CD14-positive monocyte (primary cell): ENCODE measurements around the gene SLC17A1. TPM values are rescaled to one million over a fixed set of nuclear protein-coding genes. Genes with fewer than 3 reads are reported as not detected.

Experiments
- DNase-seq, 3 donors: peaks; one replicate each; pipeline ENCODE4 v3.0.0-alpha.2; 2011 to 2022
- H2AFZ ChIP-seq: 2 replicates; pipeline ENCODE4 v1.6.0; 2012; ENCODE audit warnings: mild to moderate bottlenecking, low read depth, low read length, inconsistent platforms; ENCODE audit not compliant: insufficient read depth, poor library complexity, severe bottlenecking
- H3K27ac ChIP-seq, 2 donors: 1 replicate in 1 of 2; 2 replicates in 1 of 2; pipeline ENCODE4 v1.5.1; 2012 to 2013; ENCODE audit warnings: low read length in 2 of 2, control low read depth in 1 of 2, inconsistent platforms in 1 of 2, low read depth in 1 of 2, mild to moderate bottlenecking in 1 of 2
- H3K27me3 ChIP-seq, 2 donors: one replicate each; pipeline versions ENCODE4 v1.6.0 to v1.6.1; 2011 to 2013; ENCODE audit warnings: low read length in 2 of 2; ENCODE audit not compliant: control insufficient read depth in 2 of 2, insufficient read depth in 2 of 2
- H3K36me3 ChIP-seq, 2 donors: replicated peaks in 1 of 2; 1 replicate in 1 of 2; 2 replicates in 1 of 2; pipeline versions ENCODE4 v1.5.1 to v1.6.1; 2012 to 2013; ENCODE audit warnings: low read length in 2 of 2, control low read depth in 1 of 2, inconsistent platforms in 1 of 2, mild to moderate bottlenecking in 1 of 2; ENCODE audit not compliant: insufficient read depth in 2 of 2, control insufficient read depth in 1 of 2
- H3K4me1 ChIP-seq, 2 donors: 1 replicate in 1 of 2; 2 replicates in 1 of 2; pipeline versions ENCODE4 v1.5.1 to v1.6.1; 2012 to 2013; ENCODE audit warnings: low read length in 2 of 2, control low read depth in 1 of 2, inconsistent platforms in 1 of 2, mild to moderate bottlenecking in 1 of 2, moderate library complexity in 1 of 2; ENCODE audit not compliant: insufficient read depth in 2 of 2, control insufficient read depth in 1 of 2
- H3K4me2 ChIP-seq: replicated peaks from 2 replicates; pipeline ENCODE3; 2012; ENCODE audit warnings: low read length, moderate library complexity, mild to moderate bottlenecking; ENCODE audit not compliant: poor library complexity, severe bottlenecking; ENCODE audit errors: extremely low read depth
- H3K4me3 ChIP-seq, 3 experiments: fragments of 200-600 bp in 1 of 3; sonication (generic) in 1 of 3; replicated peaks in 1 of 3; 1 replicate in 2 of 3; 2 replicates in 1 of 3; pipeline ENCODE4 v1.5.1; 2011 to 2013; ENCODE audit warnings: low read length in 3 of 3, mild to moderate bottlenecking in 3 of 3, control low read depth in 2 of 3, low read depth in 2 of 3, inconsistent platforms in 1 of 3, moderate library complexity in 1 of 3
- H3K79me2 ChIP-seq: 2 replicates; pipeline ENCODE4 v1.6.0; 2012; ENCODE audit warnings: mild to moderate bottlenecking, control low read depth, inconsistent platforms, low read length, moderate library complexity; ENCODE audit not compliant: insufficient read depth
- H3K9ac ChIP-seq: 2 replicates; pipeline ENCODE4 v1.6.0; 2017; ENCODE audit warnings: low read length, mild to moderate bottlenecking; ENCODE audit not compliant: insufficient read depth, poor library complexity, severe bottlenecking
- H3K9me3 ChIP-seq, 2 donors: replicated peaks in 1 of 2; 1 replicate in 1 of 2; 2 replicates in 1 of 2; pipeline versions ENCODE4 v1.5.1 to v1.6.1; 2012 to 2013; ENCODE audit warnings: low read length in 2 of 2, control low read depth in 1 of 2; ENCODE audit not compliant: control insufficient read depth in 1 of 2, insufficient read depth in 1 of 2
- H4K20me1 ChIP-seq: 2 replicates; pipeline ENCODE4 v1.6.0; 2012; ENCODE audit warnings: mild to moderate bottlenecking, low read length, control low read depth, moderate library complexity; ENCODE audit not compliant: insufficient read depth
- H3K27ac Mint-ChIP-seq, 7 donors: one replicate each; pipeline ENCODE4 v1.8.0; 2020; ENCODE audit warnings: mild to moderate bottlenecking in 7 of 7, mixed read lengths in 7 of 7, moderate library complexity in 6 of 7, inconsistent platforms in 2 of 7
- H3K27me3 Mint-ChIP-seq, 3 donors: one replicate each; pipeline ENCODE4 v1.8.0; 2021 to 2022; ENCODE audit warnings: low read depth in 3 of 3, mild to moderate bottlenecking in 3 of 3, mixed read lengths in 3 of 3, moderate library complexity in 3 of 3, inconsistent platforms in 1 of 3
- H3K36me3 Mint-ChIP-seq, 2 donors: one replicate each; pipeline ENCODE4 v1.8.0; 2020; ENCODE audit warnings: mixed read lengths in 2 of 2, inconsistent platforms in 1 of 2, mild to moderate bottlenecking in 1 of 2
- H3K4me1 Mint-ChIP-seq: one replicate; pipeline ENCODE4 v1.8.0; 2020; ENCODE audit warnings: mild to moderate bottlenecking, mixed read lengths
- H3K4me3 Mint-ChIP-seq, 2 donors: one replicate each; pipeline ENCODE4 v1.8.0; 2020; ENCODE audit warnings: mild to moderate bottlenecking in 2 of 2, mixed read lengths in 2 of 2, moderate library complexity in 1 of 2
- H3K9me3 Mint-ChIP-seq, 7 donors: one replicate each; pipeline ENCODE4 v1.8.0; 2020 to 2022; ENCODE audit warnings: mixed read lengths in 7 of 7, mild to moderate bottlenecking in 6 of 7, moderate library complexity in 6 of 7, inconsistent platforms in 2 of 7
- CTCF ChIP-seq: fragments of 200-600 bp; IDR thresholded peaks from one replicate; pipeline ENCODE4 v1.8.0; 2022; ENCODE audit warnings: antibody characterized with exemption, mild to moderate bottlenecking
- WGBS: methylation state at CpG from one replicate; pipeline ENCODE4 v1.1.5; 2013; ENCODE audit warnings: missing lambda C conversion rate; ENCODE audit not compliant: insufficient coverage; 5-methylcytosine and 5-hydroxymethylcytosine counted together
- intact Hi-C, 2 donors: fragments of 100-400 bp; cut with micrococcal nuclease; formaldehyde crosslinking; loops; one replicate each; pipeline versions ENCODE4 v1.15.0 to v1.15.1; 2023
- polyA plus RNA-seq, 3 donors: library from polyadenylated mRNA; depleted of rRNA in 1 of 3; unstranded in 2 of 3; stranded (reverse) in 1 of 3; fragments of 300-500 nt in 2 of 3; fragments of >200 nt in 1 of 3; fragmentation: Illumina TruSeq in 2 of 3; gene quantifications; 1 replicate in 2 of 3; 2 replicates in 1 of 3; pipeline ENCODE4 v1.2.3, GENCODE V29; 2012 to 2021

Gene SLC17A1
- polyA plus RNA-seq, 3 donors, result not detected

- no peaks in the 10 kb centered on the region for H3K79me2 ChIP-seq
- WGBS, result 82% methylated on average over 2 of the region's 2 CpGs
- H3K4me1 Mint-ChIP-seq, result no peaks in the 10 kb centered on the region
- H3K4me3 Mint-ChIP-seq, result no peak overlapping the region
- H3K4me2 ChIP-seq, result no peak overlapping the region
- H3K4me3 ChIP-seq, result no peak overlapping the region
- no peaks in the 10 kb centered on the region for H3K27me3 ChIP-seq
- H3K27ac ChIP-seq, result no peak overlapping the region
- no peaks in the 10 kb centered on the region for H3K36me3 ChIP-seq
- H2AFZ ChIP-seq, result no peak overlapping the region
- H3K9ac ChIP-seq, result no peak overlapping the region
- no peaks in the 10 kb centered on the region for H3K9me3 ChIP-seq
- DNase-seq, result no peak
- H3K27me3 Mint-ChIP-seq, result no peaks in the 10 kb centered on the region
- no peaks in the 10 kb centered on the region for H4K20me1 ChIP-seq
- intact Hi-C loops, result no loop called here
- no peak for TF ChIP-seq CTCF
- no peaks in the 10 kb centered on the region for H3K36me3 Mint-ChIP-seq
- no peak overlapping the region for H3K27ac Mint-ChIP-seq
- no peaks in the 10 kb centered on the region for H3K4me1 ChIP-seq
- H3K9me3 Mint-ChIP-seq, result peaks cover 0 to 2% (median 0%) of the 10 kb centered on the region in 7 donors
Measured at GRCh38 chr6:25787428-25787827, 44.4 kb downstream of the SLC17A1 start.

- Mint-ChIP-seq H3K27me3 (peaks cover 0 to 1% (median 0%) of the 10 kb centered on the region in 3 donors), H3K27ac (no peak overlapping the region), H3K4me1 (no peaks in the 10 kb centered on the region), H3K36me3 (no peaks in the 10 kb centered on the region), H3K9me3 (peaks cover 0 to 3% (median 0%) of the 10 kb centered on the region in 7 donors), H3K4me3 (no peak overlapping the region)
- no peaks in the 10 kb centered on the region for H3K27me3 ChIP-seq
- DNase-seq, result no peak
- no peaks in the 10 kb centered on the region for H3K36me3 ChIP-seq
- no peak overlapping the region for H3K27ac ChIP-seq
- H3K9me3 ChIP-seq, result no peaks in the 10 kb centered on the region
- H2AFZ ChIP-seq, result no peak overlapping the region
- H3K4me3 ChIP-seq, result no peak overlapping the region
- no peak for TF ChIP-seq CTCF
- 88% methylated on average over 1 of the region's 1 CpG for WGBS
- H3K79me2 ChIP-seq, result no peaks in the 10 kb centered on the region
- H3K9ac ChIP-seq, result no peak overlapping the region
- H4K20me1 ChIP-seq, result no peaks in the 10 kb centered on the region
- H3K4me2 ChIP-seq, result no peak overlapping the region
- H3K4me1 ChIP-seq, result no peaks in the 10 kb centered on the region
- intact Hi-C loops, result no loop called here
Measured at GRCh38 chr6:25781134-25781533, 50.7 kb downstream of the SLC17A1 start.
